Measurements from ENCODE around the gene TOP3A. TPM values are rescaled to one million over a fixed set of nuclear protein-coding genes. Genes with fewer than 3 reads are reported as not detected.

The TOP3A gene
- total and polyA plus RNA-seq, 2 donors (not counting 1 experiment from before 2014, with no cell fraction given), result 13.4 to 55.8 TPM

- no peak overlapping the region for H3K27ac ChIP-seq (ENCODE audit: low read length in 2 of 2)
- DNase-seq (no peak), ATAC-seq (ENCODE audit: low read depth) (no peak)
- no peak overlapping the region for H3K27ac Mint-ChIP-seq
- H3K9me3 ChIP-seq (ENCODE audit: control extremely low read depth in 1 of 3, control insufficient read depth in 2 of 3, insufficient read depth in 1 of 3, low read length in 2 of 3), result no peaks in the 10 kb centered on the region
- intact Hi-C loops (cut with micrococcal nuclease), result no loop called here
- no peak overlapping the region for H3K4me3 ChIP-seq (ENCODE audit: control extremely low read depth in 1 of 5, extremely low read depth in 1 of 5, insufficient read depth in 1 of 5, low read depth in 2 of 5, low read length in 4 of 5)
- H3K9me3 Mint-ChIP-seq (ENCODE audit: insufficient read depth), result no peaks in the 10 kb centered on the region
- peaks cover 12% of the 10 kb centered on the region for H3K4me1 Mint-ChIP-seq
- no peak for TF ChIP-seq CTCF (IDR thresholded peaks at IDR 0.05)
- no peak for TF ChIP-seq EZH2 (IDR thresholded peaks at IDR 0.05; ENCODE audit: borderline replicate concordance, insufficient read depth, low read depth, low read length, poor library complexity, severe bottlenecking)
- peaks cover 0 to 25% of the 10 kb centered on the region in 2 experiments for H3K36me3 ChIP-seq (replicated peaks in 1 of 2; ENCODE audit: control extremely low read depth in 1 of 2, control insufficient read depth in 1 of 2, extremely low read depth in 1 of 2, insufficient read depth in 2 of 2, low read length in 1 of 2)
- no peak overlapping the region for H3K9ac ChIP-seq (ENCODE audit: low read length)
- no peaks in the 10 kb centered on the region for H3K27me3 Mint-ChIP-seq
- no peaks in the 10 kb centered on the region for H4K20me1 ChIP-seq (ENCODE audit: control insufficient read depth, insufficient read depth, low read length, poor library complexity, severe bottlenecking)
- no peak overlapping the region for H3K4me3 Mint-ChIP-seq
- CTCF ChIA-PET, result no interaction called here
- POLR2A ChIA-PET, result interaction anchor here (0.6 kb wide), 1 partner anchor 84 kb away, joined by 4 read pairs; no protein-coding TSS in a partner anchor
- peaks cover 21% of the 10 kb centered on the region for H3K79me2 ChIP-seq (ENCODE audit: control insufficient read depth, insufficient read depth, low read length)
- H3K27me3 ChIP-seq (replicated peaks in 1 of 4; ENCODE audit: control extremely low read depth in 1 of 4, control insufficient read depth in 3 of 4, insufficient read depth in 4 of 4, low read length in 3 of 4), result no peaks in the 10 kb centered on the region
- no peak overlapping the region for H2AFZ ChIP-seq (ENCODE audit: insufficient read depth, low read depth, low read length, poor library complexity, severe bottlenecking)
- WGBS (ENCODE audit: insufficient coverage), result 97% methylated on average over 50 of the region's 50 CpGs
- H3K4me1 ChIP-seq (ENCODE audit: control insufficient read depth in 2 of 2, insufficient read depth in 2 of 2, low read length in 2 of 2), result peaks cover 13 to 24% of the 10 kb centered on the region in 2 donors
- no peak overlapping the region for H3K4me2 ChIP-seq (replicated peaks; ENCODE audit: low read depth, low read length, poor library complexity, severe bottlenecking)
Measured at GRCh38 chr17:18263885-18264682, 50.7 kb downstream of the TOP3A start.

- no peaks in the 10 kb centered on the region for H3K27me3 Mint-ChIP-seq
- Histone ChIP-seq H4K20me1 (ENCODE audit: control insufficient read depth, insufficient read depth, low read length, poor library complexity, severe bottlenecking) (peaks cover 7% of the 10 kb centered on the region), H3K4me1 (ENCODE audit: control insufficient read depth in 2 of 2, insufficient read depth in 2 of 2, low read length in 2 of 2) (peaks cover 18 to 31% of the 10 kb centered on the region in 2 donors), H3K9me3 (ENCODE audit: control extremely low read depth in 1 of 3, control insufficient read depth in 2 of 3, insufficient read depth in 1 of 3, low read length in 2 of 3) (no peaks in the 10 kb centered on the region), H2AFZ (ENCODE audit: insufficient read depth, low read depth, low read length, poor library complexity, severe bottlenecking) (no peak overlapping the region), H3K4me2 (replicated peaks; ENCODE audit: low read depth, low read length, poor library complexity, severe bottlenecking) (no peak overlapping the region), H3K27me3 (replicated peaks in 1 of 4; ENCODE audit: control extremely low read depth in 1 of 4, control insufficient read depth in 3 of 4, insufficient read depth in 4 of 4, low read length in 3 of 4) (no peaks in the 10 kb centered on the region), H3K36me3 (replicated peaks in 1 of 2; ENCODE audit: control extremely low read depth in 1 of 2, control insufficient read depth in 1 of 2, extremely low read depth in 1 of 2, insufficient read depth in 2 of 2, low read length in 1 of 2) (peaks cover 0 to 25% of the 10 kb centered on the region in 2 experiments), H3K9ac (ENCODE audit: low read length) (no peak overlapping the region), H3K79me2 (ENCODE audit: control insufficient read depth, insufficient read depth, low read length) (peaks cover 35% of the 10 kb centered on the region), H3K4me3 (ENCODE audit: control extremely low read depth in 1 of 5, extremely low read depth in 1 of 5, insufficient read depth in 1 of 5, low read depth in 2 of 5, low read length in 4 of 5) (no peak overlapping the region), H3K27ac (ENCODE audit: low read length in 2 of 2) (no peak overlapping the region)
- no peak for ATAC-seq (ENCODE audit: low read depth)
- no peaks in the 10 kb centered on the region for H3K9me3 Mint-ChIP-seq (ENCODE audit: insufficient read depth)
- POLR2A ChIA-PET, result no interaction called here
- no peak for DNase-seq
- intact Hi-C loops (cut with micrococcal nuclease), result no loop called here
- CTCF ChIA-PET, result no interaction called here
- 95% methylated on average over 12 of the region's 12 CpGs for WGBS (ENCODE audit: insufficient coverage)
- no peak overlapping the region for H3K4me3 Mint-ChIP-seq
- peaks cover 18% of the 10 kb centered on the region for H3K4me1 Mint-ChIP-seq
- no peak for TF ChIP-seq EZH2 (IDR thresholded peaks at IDR 0.05; ENCODE audit: borderline replicate concordance, insufficient read depth, low read depth, low read length, poor library complexity, severe bottlenecking)
- no peak for TF ChIP-seq CTCF (IDR thresholded peaks at IDR 0.05)
- no peak overlapping the region for H3K27ac Mint-ChIP-seq
Measured at GRCh38 chr17:18262641-18263040, 52.2 kb downstream of the TOP3A start.
